ENCODE measurements around the gene WDR27.
"Not testable (repeated sequence)": the region's sequence is repeated elsewhere in the genome, so short reads cannot be mapped to it uniquely, and the experiment has no call there.

WDR27 gene

DNA sequence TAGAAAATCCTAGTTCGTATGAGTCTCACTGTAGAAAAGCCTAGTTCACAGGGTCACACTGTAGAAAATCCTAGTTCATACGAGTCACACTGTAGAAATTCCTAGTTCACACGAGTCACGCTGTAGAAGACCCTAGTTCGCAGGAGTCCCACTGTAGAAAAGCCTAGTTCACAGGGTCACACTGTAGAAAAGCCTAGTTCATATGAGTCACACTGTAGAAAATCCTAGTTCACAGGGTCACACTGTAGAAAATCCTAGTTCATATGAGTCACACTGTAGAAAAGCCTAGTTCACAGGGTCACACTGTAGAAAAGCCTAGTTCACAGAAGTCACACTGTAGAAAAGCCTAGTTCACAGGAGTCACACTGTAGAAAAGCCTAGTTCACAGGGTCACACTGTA, 56.4 kb downstream of the WDR27 start:
- H3K4me1 Mint-ChIP-seq, ATAC-seq, H3K4me3 Mint-ChIP-seq, H3K9me3 Mint-ChIP-seq, H3K27me3 Mint-ChIP-seq, H3K27ac Mint-ChIP-seq: not testable (repeated sequence)
- peaks cover 19% of the 10 kb centered on the region for H3K36me3 Mint-ChIP-seq

- H3K36me3 Mint-ChIP-seq = peaks cover 19% of the 10 kb centered on the region
- no peak for ATAC-seq
- no peak overlapping the region for H3K27ac Mint-ChIP-seq
- H3K27me3 Mint-ChIP-seq = no peaks in the 10 kb centered on the region
- H3K9me3 Mint-ChIP-seq = no peaks in the 10 kb centered on the region
- no peak overlapping the region for H3K4me3 Mint-ChIP-seq
- H3K4me1 Mint-ChIP-seq = no peaks in the 10 kb centered on the region
Measured at GRCh38 chr6:169643521-169643920, 58.3 kb downstream of the WDR27 start.

DNA sequence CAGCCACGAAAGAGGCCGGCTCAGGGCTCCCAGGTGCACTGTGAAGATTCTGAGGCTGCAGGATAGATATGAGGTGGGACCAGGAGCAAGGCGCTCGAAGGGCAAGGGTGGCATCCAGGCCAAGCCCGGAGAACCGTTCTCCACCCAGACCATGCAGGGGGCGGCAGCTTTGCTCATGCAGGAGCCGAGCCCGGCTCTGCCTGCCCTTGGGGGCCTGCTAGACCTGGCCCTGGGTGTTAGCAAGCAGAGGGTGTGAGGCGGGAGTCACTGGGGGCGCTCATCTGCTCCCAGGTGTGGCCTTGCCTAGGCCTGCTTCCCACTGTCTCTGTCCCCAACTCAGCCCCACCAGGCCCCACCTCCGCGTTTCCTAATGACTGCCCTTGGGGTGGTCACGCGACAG, 59.4 kb downstream of the WDR27 start:
- Mint-ChIP-seq H3K27me3 (no peaks in the 10 kb centered on the region), H3K9me3 (no peaks in the 10 kb centered on the region), H3K27ac (no peak overlapping the region), H3K4me3 (no peak overlapping the region), H3K4me1 (no peaks in the 10 kb centered on the region), H3K36me3 (peaks cover 22% of the 10 kb centered on the region)
- no peak for ATAC-seq

- H3K9me3 Mint-ChIP-seq = no peaks in the 10 kb centered on the region
- H3K27ac Mint-ChIP-seq = no peak overlapping the region
- H3K36me3 Mint-ChIP-seq = peaks cover 28% of the 10 kb centered on the region
- no peaks in the 10 kb centered on the region for H3K27me3 Mint-ChIP-seq
- H3K4me3 Mint-ChIP-seq = no peak overlapping the region
- no peaks in the 10 kb centered on the region for H3K4me1 Mint-ChIP-seq
- ATAC-seq = no peak
Measured at GRCh38 chr6:169641461-169642085, 60.3 kb downstream of the WDR27 start.

DNA sequence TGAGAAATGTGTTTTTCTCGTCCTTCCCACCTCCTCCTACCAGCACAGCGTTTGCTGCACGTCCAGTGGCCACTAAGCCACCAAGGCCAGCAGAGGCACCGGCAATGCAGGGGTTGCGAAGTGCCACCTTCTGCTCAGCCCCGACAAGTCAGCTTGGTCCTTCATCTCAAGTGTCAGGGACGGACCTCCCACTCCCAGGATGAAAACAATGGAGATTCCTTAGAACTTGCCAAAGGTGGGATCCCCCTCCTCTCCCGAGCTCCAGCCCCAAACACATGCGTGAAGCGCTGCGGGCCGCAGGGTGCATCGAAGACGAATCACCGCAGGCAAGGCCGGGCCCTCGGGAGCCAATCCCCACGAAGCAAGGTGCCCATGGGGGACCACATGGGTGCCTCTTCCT, 60.8 kb downstream of the WDR27 start:
- Mint-ChIP-seq H3K4me3 (no peak overlapping the region), H3K9me3 (no peaks in the 10 kb centered on the region)

DNA sequence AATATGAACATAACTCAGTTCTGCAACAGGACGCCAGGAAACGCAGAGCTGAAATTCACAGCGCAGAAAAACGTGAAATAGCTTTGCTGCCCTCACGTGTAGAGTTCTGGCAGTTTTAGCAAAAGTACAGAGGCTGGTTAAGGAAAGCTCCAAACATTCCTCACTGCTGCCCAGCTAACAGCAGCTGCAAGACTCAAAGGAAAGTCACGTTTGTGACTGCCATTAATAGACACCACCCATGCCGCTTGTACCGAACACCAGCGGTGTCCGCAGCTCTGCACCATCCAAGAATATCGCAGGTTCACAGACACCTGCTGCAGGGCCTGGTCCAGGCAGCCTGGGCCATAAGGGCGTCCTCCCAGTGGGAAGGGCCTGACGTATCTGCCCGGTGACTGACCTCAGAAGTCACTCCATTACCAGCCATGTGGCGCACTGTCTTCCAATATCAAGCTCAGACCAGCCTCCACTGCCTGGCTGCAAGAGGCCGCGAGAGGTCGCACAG, 61.4 kb downstream of the WDR27 start:
- peaks cover 33% of the 10 kb centered on the region for H3K36me3 Mint-ChIP-seq
- H3K27me3 Mint-ChIP-seq = no peaks in the 10 kb centered on the region
- H3K27ac Mint-ChIP-seq = no peak overlapping the region
- H3K9me3 Mint-ChIP-seq = no peaks in the 10 kb centered on the region
- no peak for ATAC-seq
- H3K4me3 Mint-ChIP-seq = no peak overlapping the region
- H3K4me1 Mint-ChIP-seq = no peaks in the 10 kb centered on the region

More for the DNA sequence above, 60.8 kb downstream of the WDR27 start:
- no peak for ATAC-seq
- Mint-ChIP-seq H3K36me3 (peaks cover 28% of the 10 kb centered on the region), H3K27ac (no peak overlapping the region), H3K4me1 (no peaks in the 10 kb centered on the region), H3K27me3 (no peaks in the 10 kb centered on the region)

- Mint-ChIP-seq H3K27me3 (no peaks in the 10 kb centered on the region), H3K36me3 (peaks cover 36% of the 10 kb centered on the region), H3K9me3 (no peaks in the 10 kb centered on the region), H3K27ac (no peak overlapping the region), H3K4me1 (no peaks in the 10 kb centered on the region), H3K4me3 (no peak overlapping the region)
- ATAC-seq = no peak
Measured at GRCh38 chr6:169639653-169640278, 62.1 kb downstream of the WDR27 start.

DNA sequence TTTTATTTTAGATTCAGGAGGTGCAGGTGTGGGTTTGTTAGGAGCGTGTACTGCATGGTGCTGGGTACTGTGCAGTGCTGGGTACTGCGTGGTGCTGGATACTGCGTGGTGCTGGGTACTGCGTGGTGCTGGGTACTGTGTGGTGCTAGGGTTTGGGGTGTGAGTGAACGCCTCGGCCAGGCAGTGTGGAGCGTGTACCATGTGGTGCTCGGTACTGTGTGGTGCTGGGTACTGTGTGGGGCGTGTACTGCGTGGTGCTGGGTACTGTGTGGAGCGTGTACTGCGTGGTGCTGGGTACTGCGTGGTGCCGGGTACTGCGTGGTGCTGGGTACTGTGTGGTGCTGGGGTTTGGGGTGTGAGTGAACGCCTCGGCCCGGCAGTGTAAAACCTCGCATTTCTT, 62.9 kb downstream of the WDR27 start:
- peaks cover 44% of the 10 kb centered on the region for H3K36me3 Mint-ChIP-seq
- no peak overlapping the region for H3K27ac Mint-ChIP-seq
- H3K27me3 Mint-ChIP-seq = no peaks in the 10 kb centered on the region
- no peaks in the 10 kb centered on the region for H3K9me3 Mint-ChIP-seq
- ATAC-seq = no peak
- no peaks in the 10 kb centered on the region for H3K4me1 Mint-ChIP-seq
- no peak overlapping the region for H3K4me3 Mint-ChIP-seq

DNA sequence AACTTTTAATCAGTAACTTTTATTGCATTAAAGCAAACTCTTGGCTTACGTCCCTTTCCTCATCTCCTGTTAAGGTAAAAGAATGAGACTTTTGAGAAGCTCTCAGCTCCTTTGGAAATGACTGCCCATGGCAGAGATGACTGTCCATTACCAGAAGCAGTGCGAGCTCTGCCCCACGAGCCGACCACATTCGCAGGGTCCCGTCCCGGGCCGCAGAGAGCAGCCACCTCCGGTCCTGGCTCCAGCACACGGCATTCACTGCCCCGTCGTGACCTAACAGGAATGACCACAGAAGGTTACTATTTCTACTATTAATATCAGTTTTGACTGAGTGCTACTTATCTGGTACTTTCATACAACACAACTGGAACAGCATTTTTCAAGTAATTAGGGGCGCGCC, 63.4 kb downstream of the WDR27 start:
- no peak for ATAC-seq
- Mint-ChIP-seq H3K4me1 (no peaks in the 10 kb centered on the region), H3K4me3 (no peak overlapping the region), H3K27me3 (no peaks in the 10 kb centered on the region), H3K9me3 (no peaks in the 10 kb centered on the region), H3K36me3 (peaks cover 49% of the 10 kb centered on the region), H3K27ac (no peak overlapping the region)

- H3K27me3 Mint-ChIP-seq = no peaks in the 10 kb centered on the region
- no peaks in the 10 kb centered on the region for H3K9me3 Mint-ChIP-seq
- no peak for ATAC-seq
- H3K4me3 Mint-ChIP-seq = no peak overlapping the region
- H3K4me1 Mint-ChIP-seq = no peaks in the 10 kb centered on the region
- H3K27ac Mint-ChIP-seq = no peak overlapping the region
- peaks cover 55% of the 10 kb centered on the region for H3K36me3 Mint-ChIP-seq
Measured at GRCh38 chr6:169635345-169635744, 66.5 kb downstream of the WDR27 start.

DNA sequence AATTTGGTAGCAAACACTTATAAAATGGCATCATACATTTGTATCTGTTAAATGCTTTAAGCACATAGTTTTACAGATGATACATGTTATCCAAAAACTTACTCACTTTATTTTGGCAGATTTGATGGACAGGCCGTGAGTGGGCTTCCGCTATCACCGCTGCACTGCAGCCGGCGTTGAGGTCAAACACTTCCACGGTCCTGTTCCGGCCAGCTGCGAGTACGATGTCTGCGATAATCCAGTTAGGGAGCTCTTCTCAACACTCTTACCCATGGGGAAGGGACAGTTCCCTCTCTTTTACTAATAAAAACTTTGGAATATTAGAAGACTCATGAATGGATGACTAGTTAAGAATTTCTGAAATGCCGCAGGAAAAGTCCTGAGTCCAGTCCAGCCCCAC, 69.0 kb downstream of the WDR27 start:
- peaks cover 44% of the 10 kb centered on the region for H3K36me3 Mint-ChIP-seq
- no peak for ATAC-seq
- no peaks in the 10 kb centered on the region for H3K27me3 Mint-ChIP-seq
- no peak overlapping the region for H3K27ac Mint-ChIP-seq
- no peaks in the 10 kb centered on the region for H3K9me3 Mint-ChIP-seq
- no peak overlapping the region for H3K4me3 Mint-ChIP-seq
- H3K4me1 Mint-ChIP-seq = no peaks in the 10 kb centered on the region

DNA sequence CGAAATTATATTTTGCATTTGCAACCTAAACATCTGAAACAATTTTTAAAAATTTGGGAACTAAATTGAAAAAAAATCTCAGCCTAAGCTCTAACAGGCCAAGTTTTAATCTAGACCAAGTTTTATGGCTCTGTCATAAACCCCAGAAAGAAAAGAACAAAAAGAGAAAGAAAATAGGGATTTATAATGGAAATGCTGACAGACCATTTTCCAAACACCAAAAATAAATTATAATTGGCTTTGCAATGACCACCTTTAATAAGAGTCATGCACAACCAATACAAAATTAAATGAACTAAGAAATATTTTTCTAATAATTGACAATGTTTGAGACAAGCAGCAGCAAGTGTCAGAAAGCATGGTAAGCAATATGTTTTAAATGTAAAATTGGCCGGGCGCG, 72.6 kb downstream of the WDR27 start:
- Mint-ChIP-seq H3K4me1 (no peaks in the 10 kb centered on the region), H3K27me3 (no peaks in the 10 kb centered on the region), H3K36me3 (peaks cover 40% of the 10 kb centered on the region), H3K9me3 (no peaks in the 10 kb centered on the region), H3K4me3 (no peak overlapping the region), H3K27ac (no peak overlapping the region)
- ATAC-seq = no peak

DNA sequence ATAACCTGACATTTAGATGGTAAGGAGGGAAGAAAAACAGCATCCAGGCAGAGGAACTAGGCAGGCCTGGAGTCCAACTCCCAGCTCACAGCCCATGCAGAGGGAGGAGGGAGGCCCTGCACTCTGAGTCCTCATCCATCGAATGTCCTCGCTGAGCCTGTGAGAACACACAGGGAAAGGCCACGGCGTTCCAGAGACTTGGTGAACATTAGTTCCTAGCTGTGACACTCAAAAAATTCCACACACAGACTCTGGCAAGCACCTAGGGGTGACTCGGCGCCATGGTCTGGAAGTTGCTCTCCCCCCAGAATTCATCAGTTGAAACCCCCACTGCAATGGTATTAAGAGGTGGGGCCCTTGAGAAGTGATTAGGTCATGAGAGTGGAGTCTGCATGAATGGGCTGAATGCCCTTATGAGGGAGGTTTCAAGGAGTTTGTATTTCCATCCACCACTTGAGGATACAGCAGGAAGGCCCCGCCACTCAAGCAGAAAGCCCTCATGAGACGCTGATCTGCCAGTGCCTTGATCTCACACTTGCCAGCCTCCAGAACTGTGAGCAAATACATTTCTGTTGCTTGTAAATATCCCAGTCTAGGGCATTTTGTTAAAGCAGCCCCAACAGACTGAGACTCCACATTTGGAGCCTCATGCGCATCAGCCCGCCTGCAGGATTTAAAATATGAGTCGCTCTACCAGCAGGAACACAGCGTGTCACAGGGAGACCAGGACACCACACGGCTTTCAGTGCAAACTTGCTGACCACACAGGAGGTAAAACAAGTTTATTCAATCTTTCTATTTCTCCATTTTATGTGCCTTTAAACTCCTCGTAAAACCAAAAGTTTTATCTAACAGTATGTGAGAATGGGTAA, 73.9 kb downstream of the WDR27 start:
- no peaks in the 10 kb centered on the region for H3K27me3 Mint-ChIP-seq
- no peak overlapping the region for H3K4me3 Mint-ChIP-seq
- H3K36me3 Mint-ChIP-seq = peaks cover 35% of the 10 kb centered on the region
- no peaks in the 10 kb centered on the region for H3K4me1 Mint-ChIP-seq
- no peak for ATAC-seq
- H3K9me3 Mint-ChIP-seq = no peaks in the 10 kb centered on the region
- no peak overlapping the region for H3K27ac Mint-ChIP-seq

GRCh38 chr6:169626649-169627048, 75.2 kb downstream of the WDR27 start:
- Mint-ChIP-seq H3K9me3 (no peaks in the 10 kb centered on the region), H3K36me3 (peaks cover 28% of the 10 kb centered on the region), H3K27me3 (no peaks in the 10 kb centered on the region), H3K4me1 (no peaks in the 10 kb centered on the region), H3K4me3 (no peak overlapping the region), H3K27ac (no peak overlapping the region)
- no peak for ATAC-seq

GRCh38 chr6:169626169-169626568, 75.7 kb downstream of the WDR27 start:
- Mint-ChIP-seq H3K36me3 (peaks cover 28% of the 10 kb centered on the region), H3K4me3 (no peak overlapping the region), H3K27ac (no peak overlapping the region), H3K9me3 (peaks cover 5% of the 10 kb centered on the region), H3K27me3 (no peaks in the 10 kb centered on the region), H3K4me1 (no peaks in the 10 kb centered on the region)
- ATAC-seq = no peak
